ENCODE measurements around the gene NAA80.
"Not testable (repeated sequence)": the region's sequence is repeated elsewhere in the genome, so short reads cannot be mapped to it uniquely, and the experiment has no call there.

The NAA80 gene

DNA sequence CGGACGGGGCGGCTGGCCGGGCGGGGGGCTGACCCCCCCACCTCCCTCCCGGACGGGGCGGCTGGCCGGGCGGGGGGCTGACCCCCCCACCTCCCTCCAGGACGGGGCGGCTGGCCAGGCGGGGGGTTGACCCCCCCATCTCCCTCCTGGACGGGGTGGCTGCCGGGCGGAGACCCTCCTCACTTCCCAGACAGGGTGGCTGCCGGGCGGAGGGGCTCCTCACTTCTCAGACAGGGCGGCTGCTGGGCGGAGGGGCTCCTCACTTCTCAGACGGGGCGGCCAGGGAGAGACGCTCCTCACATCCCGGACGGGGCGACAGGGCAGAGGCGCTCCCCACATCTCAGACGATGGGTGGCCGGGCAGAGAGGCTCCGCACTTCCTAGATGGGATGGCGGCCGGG lies 12.8 kb upstream of the NAA80 start:
- DNase-seq, result not testable (repeated sequence)

DNA sequence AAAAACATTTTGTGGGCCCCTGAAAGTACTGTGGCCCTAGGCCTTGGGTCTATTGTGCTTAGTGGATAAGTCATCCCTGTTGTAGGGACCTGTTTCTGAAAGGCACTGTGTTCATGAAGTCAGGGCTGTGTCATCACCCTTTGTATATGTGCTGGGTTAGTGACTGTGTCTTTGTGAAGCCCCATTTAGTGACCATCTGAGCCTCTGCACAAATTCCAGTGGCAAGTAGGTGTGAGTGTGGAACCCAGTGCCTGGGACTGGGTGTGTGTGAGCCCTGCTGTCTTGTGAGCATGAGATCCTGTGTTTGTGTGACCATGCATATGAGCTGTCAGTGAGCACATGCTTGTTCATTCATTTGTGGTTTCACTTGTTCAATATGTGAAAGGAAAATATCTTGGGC lies 5.4 kb upstream of the NAA80 start:
- no peak for DNase-seq

DNA sequence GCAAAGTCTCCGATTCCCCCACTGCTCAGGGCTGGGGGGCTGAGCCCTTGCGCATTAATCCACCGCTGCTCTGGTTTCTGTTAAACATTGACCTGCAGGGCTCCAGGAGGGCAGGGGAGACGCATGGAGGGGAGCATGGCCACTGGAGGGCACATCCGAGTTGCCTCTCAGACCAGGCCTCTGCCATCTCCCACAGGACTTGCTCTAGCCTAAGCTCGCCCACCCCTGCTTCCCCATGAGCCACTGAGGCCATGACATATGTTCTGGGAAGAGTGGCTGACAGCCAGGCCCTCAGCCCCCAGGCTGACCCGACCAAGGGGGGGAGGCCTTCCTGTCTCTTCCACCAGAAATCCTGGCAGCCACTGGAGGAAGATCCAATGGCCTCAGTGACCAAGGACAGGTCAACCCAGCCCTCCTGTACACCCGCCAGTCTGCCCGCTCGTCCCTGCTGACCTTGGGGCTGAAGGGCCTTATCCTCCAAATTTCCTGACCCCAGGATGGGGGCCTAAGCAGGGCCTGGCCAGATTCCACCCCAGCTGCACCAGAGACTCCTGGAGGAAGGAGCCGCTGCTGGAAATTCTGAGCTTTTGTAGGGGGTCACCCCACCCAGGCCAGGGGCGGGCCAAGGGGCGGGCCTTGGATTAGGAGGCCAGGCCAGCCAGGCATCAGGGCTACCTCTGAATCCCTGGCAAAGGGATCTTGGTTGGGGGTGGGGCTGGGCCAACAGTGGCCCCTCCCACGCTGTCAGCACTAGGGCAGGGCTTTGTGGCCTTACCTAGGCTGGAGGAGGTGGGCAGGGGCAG lies 4.0 kb upstream of the NAA80 start, which contains the start of gene HYAL1:
HYAL1 (minus strand) TSS at position 562 of the 803 bp plus-strand sequence. CDS start 618 bp downstream, outside the sequence.
- DNase-seq, result no peak

DNA sequence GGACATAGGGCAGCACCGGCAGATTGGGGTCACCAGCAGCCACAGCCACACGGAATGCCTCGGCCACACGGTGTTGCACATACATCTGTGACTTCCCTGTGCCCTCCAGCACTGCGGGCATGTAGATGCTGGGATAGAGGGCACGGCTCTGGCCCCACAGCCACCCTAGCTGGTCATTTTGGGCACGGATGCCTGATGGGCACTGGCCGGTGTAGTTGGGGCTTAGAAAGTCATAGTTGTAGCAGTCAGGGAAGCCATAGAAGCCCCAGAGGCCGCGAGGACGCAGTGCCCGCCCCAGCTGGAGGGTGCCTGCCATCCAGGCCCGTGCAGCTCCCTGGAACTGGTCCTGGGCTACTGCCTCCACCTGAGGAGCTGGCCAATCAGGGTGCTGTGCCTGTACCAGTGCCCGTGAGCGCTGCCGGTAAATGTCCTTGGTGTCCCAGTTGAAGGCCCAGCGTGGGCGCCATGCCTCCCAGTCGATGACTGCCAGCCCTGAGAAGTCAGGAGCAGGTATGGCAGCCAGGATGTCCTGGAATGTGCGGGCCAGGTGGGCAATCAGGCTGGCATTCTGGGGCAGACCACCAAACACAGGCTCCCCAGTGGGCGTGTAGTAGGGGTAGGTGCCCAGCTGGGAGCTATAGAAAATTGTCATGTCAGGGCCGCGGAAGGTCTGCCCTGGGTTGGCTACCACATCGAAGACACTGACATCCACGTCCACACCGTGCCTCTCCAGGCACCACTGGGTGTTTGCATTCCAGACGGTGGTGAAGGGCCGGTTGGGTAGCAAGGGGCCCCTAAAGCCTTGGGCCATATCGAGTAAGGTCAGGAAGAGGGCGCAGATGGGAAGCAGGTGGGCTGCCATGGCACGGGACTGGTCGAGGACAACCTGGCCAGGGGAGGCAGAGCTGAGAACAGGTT lies 3.1 kb upstream of the NAA80 start:
- no peak for DNase-seq

DNA sequence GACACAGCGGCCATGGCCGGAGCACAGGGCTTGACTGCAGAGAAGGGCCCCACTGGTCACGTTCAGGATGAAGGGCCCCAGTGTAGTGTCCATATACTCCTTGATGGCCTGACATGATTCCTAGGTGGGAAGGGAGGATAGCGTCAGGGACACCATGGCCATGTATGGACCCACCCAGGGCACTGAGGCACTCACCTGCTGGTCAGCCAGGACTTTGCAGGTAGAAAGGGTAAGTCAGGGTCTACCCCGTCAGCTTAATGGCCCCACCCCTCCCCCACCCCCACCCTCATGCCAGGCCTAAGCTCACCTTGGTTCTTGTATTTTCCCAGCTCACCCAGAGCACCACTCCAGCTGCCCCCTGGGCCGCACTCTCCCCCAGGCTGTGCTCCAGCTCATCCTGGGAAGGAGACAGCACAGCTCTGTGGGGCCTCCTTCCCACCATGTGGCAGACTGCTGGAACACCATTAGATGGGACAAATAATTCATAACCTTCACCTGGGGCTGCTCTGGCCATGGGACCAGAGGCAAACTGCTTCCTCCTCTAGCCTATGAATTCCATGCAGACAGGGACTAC lies 1.6 kb upstream of the NAA80 start:
- no peak for DNase-seq

DNA sequence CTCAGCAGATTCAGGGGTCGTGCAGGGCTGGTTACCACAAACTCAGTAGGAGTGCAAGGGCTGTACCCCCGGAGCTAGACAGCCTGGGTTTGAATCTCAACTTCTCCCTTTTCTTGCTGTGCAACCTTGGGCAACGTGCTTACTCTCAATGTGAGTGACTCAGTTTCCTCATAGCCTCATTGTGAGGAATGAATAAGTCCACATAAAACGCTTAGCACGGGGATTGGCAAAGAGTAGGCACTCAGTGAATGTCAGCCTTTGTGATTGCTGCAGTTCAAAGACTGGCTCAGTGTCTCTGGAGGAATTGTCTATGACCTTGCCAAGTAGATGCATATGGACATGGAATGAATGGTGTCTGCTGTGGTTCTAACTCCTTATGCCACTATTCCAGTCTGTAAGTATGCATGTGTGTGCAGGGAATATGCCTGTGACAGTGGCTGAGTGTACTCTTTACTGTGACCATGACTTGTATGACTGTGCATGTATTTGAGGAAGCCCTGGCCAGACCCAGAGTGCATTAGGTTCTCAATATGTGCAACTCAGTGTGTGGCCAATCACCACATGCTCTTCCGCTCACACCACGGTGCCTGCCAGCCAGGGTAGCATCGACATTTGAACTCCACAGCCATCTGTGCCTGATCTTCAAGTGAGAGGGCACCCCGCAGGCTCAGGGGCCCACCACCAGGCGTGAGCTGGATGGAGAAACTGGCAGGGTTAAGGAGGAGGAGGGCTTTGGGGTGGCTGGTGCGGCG lies 900 bp upstream of the NAA80 start:
- no peak for DNase-seq

DNA sequence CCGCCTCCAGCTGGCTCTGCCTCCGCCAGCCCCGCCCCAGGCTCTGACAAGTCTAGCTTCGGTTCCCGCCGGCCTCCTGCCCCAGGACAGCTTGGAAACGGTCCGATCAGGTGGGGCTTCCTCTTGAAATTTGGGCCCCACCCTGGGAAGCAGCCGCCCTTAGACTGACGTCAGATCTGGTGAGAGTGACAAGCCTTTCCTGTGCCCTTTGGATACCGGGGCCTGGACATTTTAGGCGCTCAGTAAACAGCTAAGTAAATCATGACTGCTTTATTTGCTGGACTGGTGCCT lies 378 bp upstream of the NAA80 start:
- DNase-seq, result no peak

DNA sequence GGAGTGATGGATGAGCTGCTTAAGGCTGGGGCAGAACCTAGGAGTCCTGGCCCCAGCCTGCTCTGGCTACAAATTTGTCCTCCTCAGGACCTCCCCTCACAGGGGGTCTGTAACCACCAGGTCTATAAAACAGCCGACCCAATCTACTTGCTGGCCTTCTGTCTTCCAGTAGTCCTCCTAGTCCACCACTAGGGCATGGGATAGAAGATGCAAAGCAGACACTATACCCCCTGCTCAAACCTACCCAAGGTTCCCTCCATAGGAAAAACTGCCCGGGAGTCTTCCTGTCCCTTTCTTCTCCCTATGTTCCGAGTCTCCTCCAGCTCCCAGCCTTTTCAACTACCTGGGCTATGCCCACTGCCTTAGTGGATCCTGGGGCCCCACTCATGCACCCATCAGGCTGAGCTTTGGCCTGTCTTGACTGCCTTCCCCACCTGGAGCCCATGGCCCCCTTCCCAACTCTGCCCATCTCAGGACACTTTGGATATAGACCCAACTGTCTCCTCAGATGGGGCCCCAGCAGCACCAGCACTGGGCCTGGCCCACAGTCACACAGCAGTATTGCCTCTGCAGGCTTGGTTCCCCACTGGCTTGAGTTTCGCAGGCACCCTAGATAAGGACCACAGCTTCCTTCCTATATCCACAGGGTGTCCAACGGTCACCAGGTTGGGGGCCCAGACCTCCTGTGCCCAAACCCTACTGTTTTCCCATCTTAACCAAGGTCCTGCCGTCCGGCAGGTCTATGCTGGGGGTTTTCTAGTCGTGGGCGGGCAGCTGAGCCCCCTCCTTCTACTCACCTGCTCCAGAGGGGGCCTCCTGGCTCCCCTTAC lies 1.1 kb downstream of the NAA80 start:
- DNase-seq, result no peak

DNA sequence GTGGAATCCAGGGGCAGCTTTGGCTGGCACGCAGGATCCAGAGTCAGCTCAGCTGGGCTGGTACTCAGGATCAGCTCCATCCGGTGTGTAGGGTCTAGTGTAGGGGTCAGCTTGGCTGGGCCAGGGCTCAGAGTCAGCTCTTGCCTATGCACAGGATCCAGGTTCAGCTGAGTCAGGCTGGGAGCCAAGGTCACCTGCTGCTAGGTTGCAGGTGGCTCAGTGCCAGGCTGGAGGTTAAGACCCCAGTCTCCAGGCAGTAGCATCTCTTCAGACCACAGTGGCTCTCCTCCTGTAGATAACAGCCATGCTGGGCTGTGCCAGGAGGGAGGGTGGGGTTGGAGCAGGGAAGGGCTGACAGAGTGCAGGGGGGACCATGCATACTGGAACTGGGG lies 1.8 kb downstream of the NAA80 start:
- DNase-seq, result no peak

DNA sequence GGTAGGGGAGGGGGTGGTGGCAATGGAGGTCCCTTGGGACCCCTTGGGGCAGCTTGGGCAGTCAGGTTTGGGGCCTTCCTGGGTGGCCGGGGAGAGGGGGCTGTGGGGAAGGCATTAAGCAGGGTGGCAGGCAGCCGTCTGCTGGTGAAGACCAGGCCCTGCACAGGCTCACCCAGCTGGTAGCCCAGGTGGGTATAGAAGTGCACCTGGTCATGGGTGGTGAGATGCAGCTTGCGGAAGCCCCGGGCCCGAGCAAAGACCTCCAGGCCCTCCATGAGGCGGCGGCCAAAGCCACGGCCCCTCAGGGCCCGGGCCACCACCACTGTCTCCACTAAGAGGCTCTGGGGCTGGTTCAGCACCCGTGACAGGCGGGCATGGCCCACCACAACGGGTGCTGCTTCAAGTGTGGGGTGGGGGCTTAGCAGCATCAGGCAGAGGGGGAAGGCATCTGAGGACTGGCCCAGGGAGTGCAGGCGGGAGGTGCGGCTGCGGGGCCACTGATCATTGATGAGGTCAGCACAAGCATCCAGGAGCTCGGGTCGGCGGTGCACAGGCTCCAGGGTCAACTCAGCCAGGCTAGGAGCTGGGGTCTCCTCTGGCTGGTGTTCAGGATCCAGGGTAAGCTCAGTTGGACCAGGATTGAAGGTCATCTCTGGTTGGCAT lies 2.4 kb downstream of the NAA80 start:
- no peak for DNase-seq

DNA sequence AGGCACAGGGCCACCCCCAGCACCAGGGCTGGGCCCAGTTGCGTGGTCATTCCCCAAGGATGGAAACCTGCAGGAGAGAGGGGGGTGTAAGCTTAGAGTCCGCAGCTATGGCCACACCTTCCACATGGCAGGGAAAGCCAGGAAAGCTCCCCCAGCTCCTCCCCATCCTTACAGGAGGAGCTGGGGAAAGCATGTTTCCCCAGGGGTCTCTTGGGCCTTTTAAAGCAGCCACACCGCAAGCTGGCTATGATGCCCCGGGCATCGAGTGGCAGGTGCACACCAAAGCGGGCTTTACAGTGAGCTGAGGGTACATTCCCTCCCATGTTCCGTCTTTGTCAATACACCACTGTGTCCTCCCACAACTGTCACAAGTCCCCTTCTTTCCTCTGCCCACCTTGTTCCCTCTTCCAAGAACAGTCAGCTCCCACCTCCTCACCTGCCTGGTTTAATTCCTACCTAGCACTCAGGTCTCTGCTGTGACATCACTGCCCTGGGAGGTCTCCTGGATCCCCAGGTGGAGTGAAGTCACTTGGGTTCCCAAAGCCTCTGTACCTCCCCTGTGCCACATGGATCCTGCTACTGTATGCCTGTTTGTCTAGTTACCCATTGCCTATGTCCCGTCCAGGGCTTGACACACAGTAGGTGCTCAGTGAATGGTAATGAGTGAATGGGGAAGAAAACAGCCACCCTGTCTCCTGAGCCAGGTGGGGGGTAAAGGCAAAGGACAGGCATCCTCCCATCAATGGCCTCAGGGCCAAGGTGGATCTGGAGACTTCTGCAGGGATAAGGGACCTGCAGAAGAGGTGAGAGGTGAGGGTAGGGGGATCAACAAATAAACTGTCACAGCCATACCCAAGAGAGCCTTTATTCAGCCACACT lies 3.4 kb downstream of the NAA80 start:
- DNase-seq, result no peak

DNA sequence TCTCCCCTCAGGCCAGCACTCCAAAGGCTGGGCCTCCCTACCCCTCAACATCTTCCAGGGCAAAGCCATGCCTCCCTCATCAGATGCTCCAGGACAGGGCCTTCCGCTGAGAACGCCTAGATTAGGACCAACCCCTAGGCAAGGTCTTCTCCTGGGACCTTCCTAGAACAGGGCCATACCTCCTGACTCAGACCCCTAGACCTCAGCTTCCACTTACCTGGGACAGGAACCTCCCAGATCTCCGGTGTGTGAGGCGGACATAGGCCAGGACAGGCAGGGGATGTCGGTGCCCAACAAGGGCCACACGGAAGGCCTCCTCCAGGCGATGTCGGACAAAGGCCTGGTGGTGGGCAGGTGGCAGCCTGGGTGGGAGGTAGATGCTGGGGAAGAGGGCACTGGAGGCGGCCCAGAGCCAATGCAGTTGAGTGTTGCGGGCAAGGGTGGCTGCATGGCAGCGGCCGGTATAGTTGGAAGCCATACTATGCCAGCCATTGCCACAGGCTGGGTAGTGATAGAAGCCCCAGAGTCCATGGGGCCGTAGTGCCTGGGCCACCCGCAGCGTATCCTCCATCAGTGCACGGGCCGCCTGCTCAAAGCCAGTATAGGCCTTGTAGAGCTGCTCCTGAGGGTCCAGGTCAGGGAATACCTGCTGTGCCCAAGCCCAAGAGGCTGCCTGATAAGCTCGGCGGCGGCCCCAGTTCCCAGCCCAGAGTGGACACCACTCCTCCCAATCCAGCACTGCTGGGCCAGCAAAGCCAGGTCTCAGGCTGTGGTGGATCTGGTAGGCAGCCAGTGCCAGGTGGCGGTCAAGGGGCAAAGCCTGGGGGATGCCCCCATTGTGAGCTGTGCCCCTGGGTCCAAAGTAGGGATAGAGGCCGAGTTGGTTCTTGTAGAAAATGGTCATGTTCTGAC lies 4.5 kb downstream of the NAA80 start:
- DNase-seq, result no peak

DNA sequence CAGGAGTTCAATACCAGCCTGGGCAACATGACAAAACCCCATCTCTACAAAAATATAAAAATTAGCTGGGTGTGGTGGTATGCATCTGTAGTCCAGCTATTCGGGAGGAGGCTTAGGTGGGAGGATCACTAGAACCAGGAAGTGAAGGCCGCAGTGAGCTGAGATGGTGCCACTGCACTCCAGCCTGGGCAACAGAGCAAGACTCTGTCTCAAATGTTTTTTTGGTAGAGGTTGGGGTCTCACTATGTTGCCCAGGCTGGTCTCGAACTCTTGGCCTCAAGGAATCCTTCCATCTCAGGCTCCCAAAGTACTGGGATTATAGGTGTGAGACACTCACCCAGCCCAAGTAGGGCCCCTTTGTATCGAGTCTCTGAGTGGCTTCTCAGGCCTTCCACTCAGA lies 5.1 kb downstream of the NAA80 start:
- no peak for DNase-seq

DNA sequence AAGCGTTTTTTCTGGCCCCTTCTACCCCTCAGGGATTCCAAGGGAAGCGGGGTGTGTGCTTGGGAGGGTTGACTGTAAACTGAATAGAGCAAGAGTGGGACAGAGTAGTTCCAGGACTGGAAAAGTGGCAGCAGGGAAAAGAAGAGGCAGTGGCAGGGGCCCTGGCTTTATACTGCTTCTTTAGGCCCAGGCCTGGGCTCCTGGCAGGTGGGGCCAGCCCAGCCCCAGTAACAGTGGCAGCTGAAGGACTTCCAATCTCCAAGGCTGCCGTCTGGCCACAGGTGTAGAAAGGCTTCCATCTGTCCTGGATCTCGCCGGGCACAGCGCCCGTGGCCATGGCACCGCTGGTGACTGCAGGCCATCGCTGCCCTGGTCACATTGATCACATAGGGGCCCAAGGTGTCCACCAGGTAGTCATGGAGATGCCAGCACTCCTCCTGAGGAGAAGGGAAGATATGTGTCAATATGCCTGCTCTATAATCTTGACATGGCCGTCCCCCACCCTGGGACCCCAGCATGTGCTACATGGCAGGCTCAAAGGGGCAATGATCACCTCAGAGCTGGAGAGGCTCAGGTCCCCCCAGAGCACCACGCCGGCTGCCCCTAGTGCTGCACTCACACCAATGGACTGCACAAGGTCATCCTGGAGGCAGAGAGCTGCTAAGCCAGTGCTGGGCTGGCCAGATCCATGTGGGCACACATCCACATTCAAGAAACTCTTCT lies 6.0 kb downstream of the NAA80 start:
- no peak for DNase-seq

DNA sequence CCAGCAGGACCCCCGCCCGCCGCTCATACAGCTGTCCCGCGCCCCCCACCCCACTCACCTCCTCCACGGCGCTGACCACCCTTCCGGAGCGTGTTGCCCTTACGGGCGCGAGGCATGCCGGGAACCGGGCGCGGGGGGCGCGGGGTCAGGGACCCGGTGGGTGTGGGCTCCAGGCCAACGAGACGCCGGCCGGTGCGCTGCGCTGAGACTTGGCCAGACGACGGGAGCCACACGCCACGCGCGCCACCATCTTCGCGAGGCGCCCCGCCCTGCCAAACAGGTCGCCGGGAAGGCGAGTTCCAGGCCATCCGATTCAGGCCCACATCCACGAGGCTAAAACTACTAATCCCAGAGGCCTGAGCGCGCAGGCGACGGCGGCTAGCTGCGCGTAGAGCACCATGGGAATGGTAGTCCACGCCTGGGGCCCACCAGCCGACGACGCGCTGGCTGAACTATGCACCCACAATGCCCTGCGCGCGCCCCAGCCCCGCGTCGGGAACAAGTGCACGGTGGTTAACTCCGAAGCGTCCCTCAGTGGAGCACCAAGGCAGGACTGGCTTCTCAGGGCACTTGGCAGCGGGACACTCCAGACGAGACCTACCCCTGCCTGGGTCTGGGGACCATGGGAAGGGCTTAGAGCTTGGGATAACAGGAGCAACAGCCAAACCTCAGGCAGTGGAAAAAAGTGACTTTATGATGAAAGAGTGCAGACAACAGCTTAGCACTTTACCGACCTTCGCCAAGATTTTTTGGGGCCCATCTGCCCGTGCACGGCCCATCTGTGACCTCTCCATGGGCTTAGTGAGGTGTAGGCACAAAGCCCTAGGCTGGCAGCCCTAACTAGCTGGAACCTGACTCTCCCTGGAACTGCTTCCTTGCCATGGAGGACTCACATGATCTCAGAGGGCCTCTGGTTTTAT lies 6.8 kb downstream of the NAA80 start, which contains the start of gene IFRD2:
IFRD2 (minus strand) TSS at position 271 of the 920 bp plus-strand sequence; CDS start at position 116, 155 bp downstream.
- DNase-seq, result peak; percentile 96

DNA sequence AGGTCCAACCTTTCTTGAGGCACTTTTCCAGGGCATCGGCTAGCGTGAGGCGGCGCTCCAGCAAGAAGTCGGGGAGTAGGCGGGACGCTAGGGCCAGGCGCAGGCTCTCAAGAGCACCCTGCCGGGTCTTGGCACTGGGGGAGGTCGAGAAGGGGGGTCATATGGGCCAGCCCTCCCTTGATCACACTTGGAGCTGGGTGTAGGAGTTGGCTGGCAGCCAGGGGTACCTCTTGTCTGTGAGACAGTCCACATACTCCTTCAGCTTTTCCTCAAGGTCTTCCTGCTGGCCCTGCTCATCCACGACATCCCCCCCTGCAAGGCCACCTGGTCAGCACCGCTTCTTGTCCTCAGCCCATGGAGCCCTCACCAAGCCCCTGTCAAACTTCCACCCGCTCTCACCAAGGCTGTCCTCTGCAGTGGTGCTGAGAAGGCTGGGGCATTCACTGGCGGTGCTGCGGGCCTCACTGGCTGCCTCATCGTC lies 9.0 kb downstream of the NAA80 start:
- DNase-seq, result no peak

DNA sequence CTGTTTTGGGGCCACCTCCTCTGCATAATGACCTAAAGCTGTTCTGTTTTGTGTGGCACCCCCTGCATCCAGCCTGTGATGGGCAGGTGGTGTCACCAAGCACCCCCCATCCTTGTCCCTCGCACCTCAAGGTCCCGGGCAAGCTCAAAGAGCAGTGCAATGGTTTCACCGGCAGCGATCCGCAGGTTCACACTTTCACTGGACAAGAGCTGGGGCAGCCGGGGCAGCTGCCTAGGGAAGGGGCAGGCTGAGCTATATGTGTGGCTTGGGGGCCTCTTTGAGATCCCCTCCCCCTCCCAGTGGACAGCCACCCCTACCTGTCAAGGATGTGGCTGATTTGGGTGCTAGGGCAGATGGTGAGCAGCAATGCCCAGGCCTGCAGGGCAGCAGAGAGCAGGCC lies 10.1 kb downstream of the NAA80 start:
- DNase-seq, result no peak
